Mucosa of stomach (tissue), 1 donor: ENCODE data around the gene CELF5.

Experiments
- H3K27me3 ChIP-seq: one replicate; pipeline ENCODE4 v1.7.0; 2013; ENCODE audit warnings: mild to moderate bottlenecking, low read length; ENCODE audit not compliant: control insufficient read depth, insufficient read depth
- H3K36me3 ChIP-seq: one replicate; pipeline ENCODE4 v1.7.0; 2013; ENCODE audit warnings: low read length; ENCODE audit not compliant: control insufficient read depth, insufficient read depth
- H3K4me1 ChIP-seq: one replicate; pipeline ENCODE4 v1.7.0; 2013; ENCODE audit warnings: mild to moderate bottlenecking, low read length; ENCODE audit not compliant: control insufficient read depth, insufficient read depth
- H3K4me3 ChIP-seq: one replicate; pipeline ENCODE4 v1.7.0; 2013; ENCODE audit warnings: low read length
- H3K9ac ChIP-seq: one replicate; pipeline ENCODE4 v1.7.0; 2013; ENCODE audit warnings: mild to moderate bottlenecking, low read length, moderate library complexity
- H3K9me3 ChIP-seq: one replicate; pipeline ENCODE4 v1.7.0; 2013; ENCODE audit warnings: mild to moderate bottlenecking, low read length, moderate library complexity; ENCODE audit not compliant: control insufficient read depth
- donor health status: Pancreatic carcinoma.

Gene CELF5

GRCh38 chr19:3316132-3316648 is 91.7 kb downstream of the CELF5 start:
- Histone ChIP-seq H3K27me3 (peaks cover 35% of the 10 kb centered on the region), H3K4me1 (no peaks in the 10 kb centered on the region), H3K9ac (no peak overlapping the region), H3K36me3 (no peaks in the 10 kb centered on the region), H3K9me3 (no peaks in the 10 kb centered on the region), H3K4me3 (no peak overlapping the region)

GRCh38 chr19:3316659-3317207 is 92.3 kb downstream of the CELF5 start:
- H3K27me3 ChIP-seq = peaks cover 35% of the 10 kb centered on the region

GRCh38 chr19:3319643-3320353 is 95.3 kb downstream of the CELF5 start:
- Histone ChIP-seq H3K36me3 (no peaks in the 10 kb centered on the region), H3K9ac (no peak overlapping the region), H3K9me3 (no peaks in the 10 kb centered on the region), H3K27me3 (peaks cover 27% of the 10 kb centered on the region), H3K4me3 (no peak overlapping the region), H3K4me1 (no peaks in the 10 kb centered on the region)

More at GRCh38 chr19:3316659-3317207, 92.3 kb downstream of the CELF5 start:
- Histone ChIP-seq H3K36me3 (no peaks in the 10 kb centered on the region), H3K9ac (no peak overlapping the region), H3K4me1 (no peaks in the 10 kb centered on the region), H3K4me3 (no peak overlapping the region), H3K9me3 (no peaks in the 10 kb centered on the region)

- peaks cover 23% of the 10 kb centered on the region for H3K27me3 ChIP-seq
These were observed 95.9 kb downstream of the CELF5 start for GRCh38 chr19:3320354-3320670.

GRCh38 chr19:3320853-3321252 is 96.4 kb downstream of the CELF5 start:
- H3K4me1 ChIP-seq = no peaks in the 10 kb centered on the region
- H3K36me3 ChIP-seq = no peaks in the 10 kb centered on the region
- H3K4me3 ChIP-seq = no peak overlapping the region
- H3K9ac ChIP-seq = no peak overlapping the region
- H3K27me3 ChIP-seq = peaks cover 23% of the 10 kb centered on the region
- no peaks in the 10 kb centered on the region for H3K9me3 ChIP-seq

More at GRCh38 chr19:3320354-3320670, 95.9 kb downstream of the CELF5 start:
- Histone ChIP-seq H3K4me1 (no peaks in the 10 kb centered on the region), H3K36me3 (no peaks in the 10 kb centered on the region), H3K4me3 (no peak overlapping the region), H3K9ac (no peak overlapping the region), H3K9me3 (no peaks in the 10 kb centered on the region)

- H3K9ac ChIP-seq = no peak overlapping the region
- no peak overlapping the region for H3K4me3 ChIP-seq
- no peaks in the 10 kb centered on the region for H3K4me1 ChIP-seq
- no peaks in the 10 kb centered on the region for H3K36me3 ChIP-seq
- no peaks in the 10 kb centered on the region for H3K9me3 ChIP-seq
- peaks cover 23% of the 10 kb centered on the region for H3K27me3 ChIP-seq
These were observed 97.2 kb downstream of the CELF5 start for GRCh38 chr19:3321696-3322095.

GRCh38 chr19:3322199-3322978 is 97.9 kb downstream of the CELF5 start:
- Histone ChIP-seq H3K4me1 (no peaks in the 10 kb centered on the region), H3K4me3 (no peak overlapping the region), H3K36me3 (no peaks in the 10 kb centered on the region), H3K9ac (no peak overlapping the region), H3K27me3 (peaks cover 18% of the 10 kb centered on the region), H3K9me3 (no peaks in the 10 kb centered on the region)

- H3K4me3 ChIP-seq = no peak overlapping the region
- peaks cover 18% of the 10 kb centered on the region for H3K27me3 ChIP-seq
- no peak overlapping the region for H3K9ac ChIP-seq
- no peaks in the 10 kb centered on the region for H3K36me3 ChIP-seq
- no peaks in the 10 kb centered on the region for H3K9me3 ChIP-seq
- H3K4me1 ChIP-seq = no peaks in the 10 kb centered on the region
These were observed 98.6 kb downstream of the CELF5 start for GRCh38 chr19:3323026-3323425.

GRCh38 chr19:3323658-3324057 is 99.2 kb downstream of the CELF5 start:
- Histone ChIP-seq H3K9me3 (no peaks in the 10 kb centered on the region), H3K4me3 (no peak overlapping the region), H3K27me3 (peaks cover 18% of the 10 kb centered on the region), H3K36me3 (no peaks in the 10 kb centered on the region), H3K9ac (no peak overlapping the region), H3K4me1 (no peaks in the 10 kb centered on the region)

- Histone ChIP-seq H3K9me3 (no peaks in the 10 kb centered on the region), H3K4me1 (no peaks in the 10 kb centered on the region), H3K36me3 (no peaks in the 10 kb centered on the region), H3K9ac (no peak overlapping the region), H3K27me3 (peaks cover 18% of the 10 kb centered on the region), H3K4me3 (no peak overlapping the region)
These were observed 100.0 kb downstream of the CELF5 start for GRCh38 chr19:3324405-3324856.

- Histone ChIP-seq H3K9me3 (no peaks in the 10 kb centered on the region), H3K36me3 (no peaks in the 10 kb centered on the region), H3K9ac (no peak overlapping the region), H3K4me1 (no peaks in the 10 kb centered on the region), H3K4me3 (no peak overlapping the region), H3K27me3 (peaks cover 12% of the 10 kb centered on the region)
These were observed 101.0 kb downstream of the CELF5 start for GRCh38 chr19:3325451-3325850.

GRCh38 chr19:3328743-3329142 is 104.3 kb downstream of the CELF5 start:
- no peaks in the 10 kb centered on the region for H3K4me1 ChIP-seq
- no peaks in the 10 kb centered on the region for H3K9me3 ChIP-seq
- H3K36me3 ChIP-seq = no peaks in the 10 kb centered on the region
- no peaks in the 10 kb centered on the region for H3K27me3 ChIP-seq
- H3K9ac ChIP-seq = no peak overlapping the region
- no peak overlapping the region for H3K4me3 ChIP-seq
